K562 (cell line): ENCODE results near the gene TFB2M. TPM values are rescaled to one million over a fixed set of nuclear protein-coding genes. Genes with fewer than 3 reads are reported as not detected.

Source experiments
- NFE2L1 ChIP-seq: fragments of 450-650 bp; IDR thresholded peaks from 2 replicates; pipeline ENCODE4 v1.6.1; 2016; ENCODE audit warnings: missing genetic modification characterization, low read depth, mild to moderate bottlenecking, missing compliant biosample characterization, moderate library complexity, borderline replicate concordance
- SIRT6 ChIP-seq: IDR thresholded peaks from one replicate; pipeline ENCODE4 v1.6.1; 2012; ENCODE audit warnings: low read depth, mild to moderate bottlenecking, control low read depth, inconsistent platforms, low read length, moderate library complexity
- ZNF584 ChIP-seq: fragments of 200-800 bp; sonication (Bioruptor generic); IDR thresholded peaks from 2 replicates; pipeline ENCODE4 v1.6.1; 2016; ENCODE audit warnings: low read depth, mild to moderate bottlenecking, missing genetic modification characterization, missing compliant biosample characterization
- polyA plus RNA-seq, 8 experiments: library from polyadenylated mRNA; depleted of rRNA in 4 of 8; stranded (reverse) in 5 of 8; unstranded in 3 of 8; fragments of >200 nt; fragmentation: Nextera tagmentation in 2 of 8; fragmentation: Illumina TruSeq in 1 of 8; extraction: Ambion mirVana in 2 of 8; extraction: Trizol in 1 of 8; gene quantifications; 2 replicates each; pipeline versions ENCODE4 v1.2.1 to v1.2.3, GENCODE V29; 2011 to 2014; ENCODE audit warnings: inconsistent platforms in 1 of 8, missing spikeins in 1 of 8
- total RNA-seq, 7 experiments: library from RNA; depleted of rRNA in 6 of 7; stranded (reverse); fragments of >200 nt in 6 of 7; fragmentation: Illumina TruSeq in 2 of 7; extraction: Trizol in 2 of 7; gene quantifications; 2 replicates each; pipeline versions ENCODE4 v1.2.1 to v1.2.3, GENCODE V29; 2011 to 2021; ENCODE audit warnings: low replicate concordance in 1 of 7
- TF ChIP-seq, protein P1 (sequence below): fragments of 450-650 bp; IDR thresholded peaks from 2 replicates; pipeline ENCODE4 v1.6.1; 2018; ENCODE audit not compliant: partially characterized antibody
- TF ChIP-seq, protein P2 (sequence below): fragments of 250-450 bp; sonication (Bioruptor Pico); IDR thresholded peaks from 2 replicates; pipeline ENCODE4 v1.5.0; 2021

TFB2M gene
- total and polyA plus RNA-seq, 9 of the 15 experiments (the other 6 are each of a cell fraction or from before 2014, with no cell fraction given), result 55.1 to 162 (median 70.6) TPM

DNA sequence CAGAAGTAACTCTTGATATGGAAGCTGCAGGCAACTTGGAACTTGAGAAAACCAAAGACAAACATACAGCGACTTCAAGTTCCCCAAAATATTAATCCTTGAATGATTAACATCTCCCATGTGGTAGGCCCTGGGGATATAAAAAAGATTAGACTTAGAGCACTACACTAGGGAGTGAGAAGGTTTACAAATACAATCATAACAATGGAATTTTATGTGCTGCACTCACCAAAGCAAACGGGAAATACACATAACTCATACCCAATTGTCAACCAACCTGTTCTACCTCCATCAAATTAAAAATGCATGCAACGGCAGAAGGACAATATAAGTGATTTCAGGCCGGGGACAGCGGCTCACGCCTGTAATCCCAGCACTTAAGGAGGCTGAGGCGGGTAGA, 62.7 kb downstream of the TFB2M start (continued):
- TF ChIP-seq, protein P1, sequence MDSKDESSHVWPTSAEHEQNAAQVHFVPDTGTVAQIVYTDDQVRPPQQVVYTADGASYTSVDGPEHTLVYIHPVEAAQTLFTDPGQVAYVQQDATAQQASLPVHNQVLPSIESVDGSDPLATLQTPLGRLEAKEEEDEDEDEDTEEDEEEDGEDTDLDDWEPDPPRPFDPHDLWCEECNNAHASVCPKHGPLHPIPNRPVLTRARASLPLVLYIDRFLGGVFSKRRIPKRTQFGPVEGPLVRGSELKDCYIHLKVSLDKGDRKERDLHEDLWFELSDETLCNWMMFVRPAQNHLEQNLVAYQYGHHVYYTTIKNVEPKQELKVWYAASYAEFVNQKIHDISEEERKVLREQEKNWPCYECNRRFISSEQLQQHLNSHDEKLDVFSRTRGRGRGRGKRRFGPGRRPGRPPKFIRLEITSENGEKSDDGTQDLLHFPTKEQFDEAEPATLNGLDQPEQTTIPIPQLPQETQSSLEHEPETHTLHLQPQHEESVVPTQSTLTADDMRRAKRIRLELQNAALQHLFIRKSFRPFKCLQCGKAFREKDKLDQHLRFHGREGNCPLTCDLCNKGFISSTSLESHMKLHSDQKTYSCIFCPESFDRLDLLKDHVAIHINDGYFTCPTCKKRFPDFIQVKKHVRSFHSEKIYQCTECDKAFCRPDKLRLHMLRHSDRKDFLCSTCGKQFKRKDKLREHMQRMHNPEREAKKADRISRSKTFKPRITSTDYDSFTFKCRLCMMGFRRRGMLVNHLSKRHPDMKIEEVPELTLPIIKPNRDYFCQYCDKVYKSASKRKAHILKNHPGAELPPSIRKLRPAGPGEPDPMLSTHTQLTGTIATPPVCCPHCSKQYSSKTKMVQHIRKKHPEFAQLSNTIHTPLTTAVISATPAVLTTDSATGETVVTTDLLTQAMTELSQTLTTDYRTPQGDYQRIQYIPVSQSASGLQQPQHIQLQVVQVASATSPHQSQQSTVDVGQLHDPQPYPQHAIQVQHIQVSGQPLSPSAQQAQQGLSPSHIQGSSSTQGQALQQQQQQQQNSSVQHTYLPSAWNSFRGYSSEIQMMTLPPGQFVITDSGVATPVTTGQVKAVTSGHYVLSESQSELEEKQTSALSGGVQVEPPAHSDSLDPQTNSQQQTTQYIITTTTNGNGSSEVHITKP, result no peak
- TF ChIP-seq NFE2L1 (tag) (no peak), SIRT6 (no peak), ZNF584 (CRISPR knock-in tag) (no peak)
- TF ChIP-seq, protein P2, sequence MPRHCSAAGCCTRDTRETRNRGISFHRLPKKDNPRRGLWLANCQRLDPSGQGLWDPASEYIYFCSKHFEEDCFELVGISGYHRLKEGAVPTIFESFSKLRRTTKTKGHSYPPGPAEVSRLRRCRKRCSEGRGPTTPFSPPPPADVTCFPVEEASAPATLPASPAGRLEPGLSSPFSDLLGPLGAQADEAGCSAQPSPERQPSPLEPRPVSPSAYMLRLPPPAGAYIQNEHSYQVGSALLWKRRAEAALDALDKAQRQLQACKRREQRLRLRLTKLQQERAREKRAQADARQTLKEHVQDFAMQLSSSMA (CRISPR knock-in tag), result no peak
